Measurements from ENCODE around the gene CELSR1.

DNA sequence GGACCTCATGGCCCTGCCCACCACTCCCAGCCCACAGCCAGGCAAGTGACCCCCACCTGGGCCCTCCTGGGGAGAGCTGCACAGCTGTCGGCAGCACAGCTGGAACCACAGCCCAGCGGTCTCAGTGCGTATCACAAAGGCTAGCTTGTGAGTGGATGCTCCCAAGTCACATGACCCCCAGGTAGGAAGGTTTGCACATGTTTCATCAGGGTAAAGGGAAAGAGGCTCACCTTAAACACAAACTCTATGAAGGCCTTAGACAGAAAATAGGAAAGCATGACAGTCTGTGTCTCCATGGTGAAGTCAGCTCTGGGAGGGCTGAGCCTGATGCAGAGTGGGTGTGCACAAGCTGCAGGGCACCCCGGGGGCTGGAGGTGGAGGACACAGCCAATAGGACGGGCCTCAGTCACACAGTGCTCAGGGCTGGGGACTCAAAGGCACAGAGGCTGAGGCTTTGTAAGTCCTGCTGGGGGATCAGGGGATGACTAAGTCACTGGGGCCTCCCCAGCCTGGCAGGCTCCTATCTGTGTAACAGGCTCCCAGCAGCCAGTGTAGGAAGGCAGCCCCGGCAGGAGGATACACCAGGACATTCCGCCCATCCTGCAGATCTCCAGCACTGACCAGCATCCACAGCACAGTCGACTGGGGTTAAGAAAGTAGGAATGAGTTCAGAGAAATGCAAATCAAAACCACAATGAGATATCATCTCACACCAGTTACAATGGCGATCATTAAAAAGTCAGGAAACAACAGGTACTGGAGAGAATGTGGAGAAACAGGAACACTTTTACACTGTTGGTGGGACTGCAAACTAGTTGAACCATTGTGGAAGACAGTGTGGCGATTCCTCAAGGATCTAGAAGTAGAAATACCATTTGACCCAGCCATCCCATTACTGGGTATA lies 22.0 kb downstream of the CELSR1 start:
- TF ChIP-seq ASH2L (IDR thresholded peaks at IDR 0.05; ENCODE audit: insufficient read length, low read depth, low read length) (no peak), POLR2AphosphoS5 (IDR thresholded peaks at IDR 0.05; ENCODE audit: low read depth, low read length) (no peak), KDM6A (CRISPR knock-in tag; IDR thresholded peaks at IDR 0.05; ENCODE audit: low read depth) (no peak), REST (IDR thresholded peaks at IDR 0.05; ENCODE audit: borderline replicate concordance in 1 of 2, low read depth in 1 of 2, low read length in 2 of 2) (no peak), LBX2 (CRISPR knock-in tag; IDR thresholded peaks at IDR 0.05; ENCODE audit: borderline replicate concordance) (no peak), EP300 (IDR thresholded peaks at IDR 0.05; ENCODE audit: low read depth in 2 of 2, low read length in 2 of 2) (no peak), EP300 (CRISPR knock-in tag; IDR thresholded peaks at IDR 0.05; ENCODE audit: borderline replicate concordance) (no peak), ZNF274 (CRISPR knock-in tag; IDR thresholded peaks at IDR 0.05) (no peak), ATF7 (IDR thresholded peaks at IDR 0.05) (no peak), ATF7 (CRISPR knock-in tag; IDR thresholded peaks at IDR 0.05) (no peak), ZFX (CRISPR knock-in tag; IDR thresholded peaks at IDR 0.05; ENCODE audit: low read depth) (no peak), ZNF672 (CRISPR knock-in tag; IDR thresholded peaks at IDR 0.05) (no peak), ZNF678 (CRISPR knock-in tag; IDR thresholded peaks at IDR 0.05) (no peak), XRCC5 (optimal IDR thresholded peaks at IDR 0.05; ENCODE audit: low read length) (no peak)
